HEK293 (cell line): ENCODE measurements around the gene INO80.
A peak's percentile ranks its signal among the peaks of the same experiment; 100 is the strongest.

Experiments used
- CTCF ChIA-PET: fragments of 350-600 bp; formaldehyde crosslinking; extraction: SDS; loops from one replicate; lab custom pipeline; 2021; ENCODE audit warnings: antibody characterized with exemption; lab: Yijun Ruan, JAX
- POLR2A ChIA-PET: fragments of 300-600 bp; formaldehyde crosslinking; extraction: SDS; loops from one replicate; lab custom pipeline; 2020; ENCODE audit warnings: antibody characterized with exemption, inconsistent platforms; lab: Yijun Ruan, JAX
- H3K27ac ChIP-seq: fragments of 200-500 bp; sonication (Bioruptor generic); 2 replicates; pipeline ENCODE4 v1.5.1; 2014; ENCODE audit warnings: low read depth, low read length, control low read depth, inconsistent platforms; ENCODE audit errors: extremely low read depth
- H3K36me3 ChIP-seq, 2 experiments: fragments of 200-500 bp in 1 of 2; sonication (Bioruptor generic) in 1 of 2; 1 replicate in 1 of 2; 2 replicates in 1 of 2; pipeline ENCODE4 v1.5.1; 2014 to 2017; ENCODE audit warnings: inconsistent platforms in 2 of 2, low read length in 2 of 2; ENCODE audit not compliant: control insufficient read depth in 2 of 2, insufficient read depth in 1 of 2
- H3K4me1 ChIP-seq: fragments of 200-500 bp; sonication (Bioruptor generic); 2 replicates; pipeline ENCODE4 v1.5.1; 2014; ENCODE audit warnings: mild to moderate bottlenecking, low read length, inconsistent platforms; ENCODE audit not compliant: control insufficient read depth, insufficient read depth
- H3K4me3 ChIP-seq: 2 replicates; pipeline ENCODE4 v1.5.1; 2011; ENCODE audit warnings: low read depth, mild to moderate bottlenecking, control low read depth, low read length, moderate library complexity
- H3K9me3 ChIP-seq: fragments of 200-500 bp; sonication (Bioruptor generic); 2 replicates; pipeline ENCODE4 v1.5.1; 2014; ENCODE audit warnings: low read depth, low read length, inconsistent platforms; ENCODE audit not compliant: control insufficient read depth, insufficient read depth
- GFI1B ChIP-seq: fragments of 450-650 bp; formaldehyde crosslinking; IDR thresholded peaks from 2 replicates; pipeline ENCODE4 v1.5.1; 2016; ENCODE audit warnings: missing biosample characterization, missing genetic modification characterization
- GLI2 ChIP-seq: fragments of 450-650 bp; formaldehyde crosslinking; IDR thresholded peaks from 2 replicates; pipeline ENCODE4; 2017; ENCODE audit warnings: missing biosample characterization, missing genetic modification characterization, low read depth, borderline replicate concordance
- GLIS2 ChIP-seq: fragments of 450-650 bp; formaldehyde crosslinking; IDR thresholded peaks from 2 replicates; pipeline ENCODE4 v1.5.1; 2016; ENCODE audit warnings: missing biosample characterization, missing genetic modification characterization
- HOXD13 ChIP-seq: sonication (generic); formaldehyde crosslinking; IDR thresholded peaks from 2 replicates; pipeline ENCODE4 v1.8.0; 2022; ENCODE audit warnings: missing genetic modification reagents, borderline replicate concordance
- KLF10 ChIP-seq: fragments of 450-650 bp; IDR thresholded peaks from 2 replicates; pipeline ENCODE4 v1.5.1; 2018; ENCODE audit warnings: missing biosample characterization, mild to moderate bottlenecking, missing genetic modification characterization
- SCRT2 ChIP-seq: fragments of 450-650 bp; formaldehyde crosslinking; IDR thresholded peaks from 2 replicates; pipeline ENCODE4 v1.5.1; 2016; ENCODE audit warnings: missing biosample characterization, missing genetic modification characterization
- ZNF121 ChIP-seq: fragments of 450-650 bp; formaldehyde crosslinking; IDR thresholded peaks from 2 replicates; pipeline ENCODE4 v1.5.1; 2016; ENCODE audit warnings: missing biosample characterization, missing genetic modification characterization
- ZNF16 ChIP-seq: fragments of 450-650 bp; formaldehyde crosslinking; IDR thresholded peaks from 2 replicates; pipeline ENCODE4 v1.5.1; 2016; ENCODE audit warnings: low read depth, missing biosample characterization, missing genetic modification characterization
- ZNF184 ChIP-seq: fragments of 450-650 bp; IDR thresholded peaks from 2 replicates; pipeline ENCODE4 v1.5.1; 2018; ENCODE audit warnings: missing biosample characterization, mild to moderate bottlenecking, missing genetic modification characterization
- ZNF223 ChIP-seq: fragments of 450-650 bp; formaldehyde crosslinking; IDR thresholded peaks from 2 replicates; pipeline ENCODE4 v1.5.1; 2016; ENCODE audit warnings: missing biosample characterization, missing genetic modification characterization
- ZNF23 ChIP-seq: fragments of 450-650 bp; formaldehyde crosslinking; IDR thresholded peaks from 2 replicates; pipeline ENCODE4 v1.5.1; 2016; ENCODE audit warnings: missing biosample characterization, missing genetic modification characterization, borderline replicate concordance
- ZNF324 ChIP-seq: fragments of 450-650 bp; formaldehyde crosslinking; IDR thresholded peaks from 2 replicates; pipeline ENCODE4 v1.5.1; 2016; ENCODE audit warnings: missing biosample characterization, missing genetic modification characterization
- ZNF394 ChIP-seq: fragments of 450-650 bp; formaldehyde crosslinking; IDR thresholded peaks from 2 replicates; pipeline ENCODE4 v1.5.1; 2016; ENCODE audit warnings: missing biosample characterization, missing genetic modification characterization, mild to moderate bottlenecking, moderate library complexity, borderline replicate concordance
- ZNF626 ChIP-seq: fragments of 450-650 bp; sonication (Bioruptor Pico); formaldehyde crosslinking; IDR thresholded peaks from 2 replicates; pipeline ENCODE4 v1.5.1; 2018; ENCODE audit warnings: missing biosample characterization, missing genetic modification characterization, inconsistent platforms
- ZNF701 ChIP-seq: fragments of 450-650 bp; formaldehyde crosslinking; IDR thresholded peaks from 2 replicates; pipeline ENCODE4 v1.5.1; 2016; ENCODE audit warnings: missing biosample characterization, missing genetic modification characterization
- ZNF707 ChIP-seq: fragments of 450-650 bp; formaldehyde crosslinking; IDR thresholded peaks from 2 replicates; pipeline ENCODE4 v1.5.1; 2016; ENCODE audit warnings: missing biosample characterization, missing genetic modification characterization
- ZSCAN30 ChIP-seq: fragments of 450-650 bp; IDR thresholded peaks from 2 replicates; pipeline ENCODE4 v1.5.1; 2018; ENCODE audit warnings: missing biosample characterization, mild to moderate bottlenecking, missing genetic modification characterization, moderate library complexity
- TF ChIP-seq, protein P1 (sequence below): fragments of 450-650 bp; formaldehyde crosslinking; IDR thresholded peaks from 2 replicates; pipeline ENCODE4 v1.5.1; 2017; ENCODE audit warnings: missing biosample characterization, missing genetic modification characterization
- TF ChIP-seq, protein P2 (sequence below): fragments of 450-650 bp; formaldehyde crosslinking; IDR thresholded peaks from 2 replicates; pipeline ENCODE4 v1.5.1; 2016; ENCODE audit warnings: missing biosample characterization, missing genetic modification characterization
- TF ChIP-seq, protein P3 (sequence below): fragments of 450-650 bp; formaldehyde crosslinking; IDR thresholded peaks from 2 replicates; pipeline ENCODE4 v1.5.1; 2016; ENCODE audit warnings: missing biosample characterization, missing genetic modification characterization
- TF ChIP-seq, protein P4 (sequence below): fragments of 450-650 bp; formaldehyde crosslinking; IDR thresholded peaks from 2 replicates; pipeline ENCODE4 v1.5.1; 2016; ENCODE audit warnings: missing biosample characterization, missing genetic modification characterization, low read depth

Gene INO80

DNA sequence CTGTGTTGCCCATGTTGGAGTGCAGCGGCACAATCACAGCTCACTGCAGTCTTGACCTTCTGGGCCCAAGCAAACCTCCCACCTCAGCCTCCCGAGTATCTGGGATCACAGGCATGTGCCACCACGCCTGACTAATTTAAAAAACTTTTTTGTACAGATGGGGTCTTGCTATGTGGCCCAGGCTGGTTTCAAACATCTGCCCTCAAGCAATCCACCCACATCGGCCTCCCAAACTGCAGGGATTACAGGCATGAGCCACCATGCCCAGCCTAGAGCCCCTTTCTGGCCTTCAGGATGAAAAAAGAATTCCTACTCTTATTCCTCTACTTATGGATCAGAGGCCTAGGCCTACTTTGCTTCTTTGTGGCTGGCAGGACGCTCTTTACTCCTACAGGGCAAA lies 123.3 kb downstream of the INO80 start:
- Histone ChIP-seq H3K36me3 (peaks cover 0 to 56% of the 10 kb centered on the region in 2 experiments; a peak in 2 of 3 replicates), H3K27ac (no peak overlapping the region), H3K4me3 (no peak overlapping the region), H3K4me1 (no peaks in the 10 kb centered on the region), H3K9me3 (no peaks in the 10 kb centered on the region)
- ChIA-PET CTCF (interaction anchor here (0.6 to 1.0 kb wide), 3 partner anchors 44 to 87 kb away, joined by 3 to 4 read pairs (median 4); no protein-coding TSS in a partner anchor), POLR2A (interaction anchor here (0.5 to 1.2 kb wide), 2 partner anchors 40 to 62 kb away, joined by 3 read pairs; partner anchors contain the start of gene CHAC1)
- no peak for TF ChIP-seq ZNF184 (tag by site-specific recombination)
- no peak for TF ChIP-seq GLI2 (tag by site-specific recombination)
- TF ChIP-seq ZNF324 (tag by site-specific recombination): no peak
- TF ChIP-seq, protein P1, sequence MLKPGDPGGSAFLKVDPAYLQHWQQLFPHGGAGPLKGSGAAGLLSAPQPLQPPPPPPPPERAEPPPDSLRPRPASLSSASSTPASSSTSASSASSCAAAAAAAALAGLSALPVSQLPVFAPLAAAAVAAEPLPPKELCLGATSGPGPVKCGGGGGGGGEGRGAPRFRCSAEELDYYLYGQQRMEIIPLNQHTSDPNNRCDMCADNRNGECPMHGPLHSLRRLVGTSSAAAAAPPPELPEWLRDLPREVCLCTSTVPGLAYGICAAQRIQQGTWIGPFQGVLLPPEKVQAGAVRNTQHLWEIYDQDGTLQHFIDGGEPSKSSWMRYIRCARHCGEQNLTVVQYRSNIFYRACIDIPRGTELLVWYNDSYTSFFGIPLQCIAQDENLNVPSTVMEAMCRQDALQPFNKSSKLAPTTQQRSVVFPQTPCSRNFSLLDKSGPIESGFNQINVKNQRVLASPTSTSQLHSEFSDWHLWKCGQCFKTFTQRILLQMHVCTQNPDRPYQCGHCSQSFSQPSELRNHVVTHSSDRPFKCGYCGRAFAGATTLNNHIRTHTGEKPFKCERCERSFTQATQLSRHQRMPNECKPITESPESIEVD (tag by site-specific recombination): no peak
- no peak for TF ChIP-seq ZNF23 (tag by site-specific recombination)
- TF ChIP-seq ZNF121 (tag by site-specific recombination): 0 out of 2 replicates have a peak, but pooled peaks have one; percentile 29

DNA sequence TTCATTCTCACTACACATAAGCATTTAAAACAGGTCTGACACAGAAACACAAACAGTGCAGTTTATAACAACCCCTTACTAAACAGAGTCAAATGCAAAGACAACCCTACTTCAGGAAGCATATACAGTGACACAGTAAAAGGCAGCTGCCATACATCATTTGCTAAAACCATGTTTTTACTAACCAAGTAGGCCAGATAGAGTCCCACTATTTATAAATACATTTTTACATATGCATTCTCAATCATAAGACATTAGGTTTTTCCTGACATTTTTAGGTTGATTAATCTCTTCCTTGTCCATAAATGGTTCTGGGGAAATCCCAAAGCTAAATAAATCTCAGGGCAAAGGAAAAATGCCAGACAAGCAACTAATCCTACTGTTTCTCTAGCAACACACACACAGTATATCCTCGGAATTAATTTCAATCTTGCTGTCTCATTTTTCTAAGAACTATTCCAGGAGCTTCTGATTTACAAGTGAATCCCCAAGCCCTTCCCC lies 123.8 kb downstream of the INO80 start:
- CTCF ChIA-PET: interaction anchor here (0.6 to 1.0 kb wide), 2 partner anchors 44 to 51 kb away, joined by 3 to 4 read pairs; no protein-coding TSS in a partner anchor
- peaks cover 0 to 57% of the 10 kb centered on the region in 2 experiments; a peak in 2 of 3 replicates for H3K36me3 ChIP-seq
- TF ChIP-seq HOXD13 (CRISPR knock-in tag) (no peak), ZNF707 (tag by site-specific recombination) (no peak), GLIS2 (tag by site-specific recombination) (no peak), SCRT2 (no peak), ZSCAN30 (tag by site-specific recombination) (no peak), ZNF223 (tag by site-specific recombination) (no peak), KLF10 (tag by site-specific recombination) (no peak), ZNF16 (no peak), ZNF394 (tag by site-specific recombination) (no peak), ZNF701 (tag by site-specific recombination) (no peak), GFI1B (tag by site-specific recombination) (no peak), ZNF626 (tag by site-specific recombination) (no peak)
- TF ChIP-seq, protein P2, sequence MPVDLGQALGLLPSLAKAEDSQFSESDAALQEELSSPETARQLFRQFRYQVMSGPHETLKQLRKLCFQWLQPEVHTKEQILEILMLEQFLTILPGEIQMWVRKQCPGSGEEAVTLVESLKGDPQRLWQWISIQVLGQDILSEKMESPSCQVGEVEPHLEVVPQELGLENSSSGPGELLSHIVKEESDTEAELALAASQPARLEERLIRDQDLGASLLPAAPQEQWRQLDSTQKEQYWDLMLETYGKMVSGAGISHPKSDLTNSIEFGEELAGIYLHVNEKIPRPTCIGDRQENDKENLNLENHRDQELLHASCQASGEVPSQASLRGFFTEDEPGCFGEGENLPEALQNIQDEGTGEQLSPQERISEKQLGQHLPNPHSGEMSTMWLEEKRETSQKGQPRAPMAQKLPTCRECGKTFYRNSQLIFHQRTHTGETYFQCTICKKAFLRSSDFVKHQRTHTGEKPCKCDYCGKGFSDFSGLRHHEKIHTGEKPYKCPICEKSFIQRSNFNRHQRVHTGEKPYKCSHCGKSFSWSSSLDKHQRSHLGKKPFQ (tag by site-specific recombination): no peak
- TF ChIP-seq, protein P3, sequence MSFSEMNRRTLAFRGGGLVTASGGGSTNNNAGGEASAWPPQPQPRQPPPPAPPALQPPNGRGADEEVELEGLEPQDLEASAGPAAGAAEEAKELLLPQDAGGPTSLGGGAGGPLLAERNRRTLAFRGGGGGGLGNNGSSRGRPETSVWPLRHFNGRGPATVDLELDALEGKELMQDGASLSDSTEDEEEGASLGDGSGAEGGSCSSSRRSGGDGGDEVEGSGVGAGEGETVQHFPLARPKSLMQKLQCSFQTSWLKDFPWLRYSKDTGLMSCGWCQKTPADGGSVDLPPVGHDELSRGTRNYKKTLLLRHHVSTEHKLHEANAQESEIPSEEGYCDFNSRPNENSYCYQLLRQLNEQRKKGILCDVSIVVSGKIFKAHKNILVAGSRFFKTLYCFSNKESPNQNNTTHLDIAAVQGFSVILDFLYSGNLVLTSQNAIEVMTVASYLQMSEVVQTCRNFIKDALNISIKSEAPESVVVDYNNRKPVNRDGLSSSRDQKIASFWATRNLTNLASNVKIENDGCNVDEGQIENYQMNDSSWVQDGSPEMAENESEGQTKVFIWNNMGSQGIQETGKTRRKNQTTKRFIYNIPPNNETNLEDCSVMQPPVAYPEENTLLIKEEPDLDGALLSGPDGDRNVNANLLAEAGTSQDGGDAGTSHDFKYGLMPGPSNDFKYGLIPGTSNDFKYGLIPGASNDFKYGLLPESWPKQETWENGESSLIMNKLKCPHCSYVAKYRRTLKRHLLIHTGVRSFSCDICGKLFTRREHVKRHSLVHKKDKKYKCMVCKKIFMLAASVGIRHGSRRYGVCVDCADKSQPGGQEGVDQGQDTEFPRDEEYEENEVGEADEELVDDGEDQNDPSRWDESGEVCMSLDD (tag by site-specific recombination): no peak
- TF ChIP-seq, protein P4, sequence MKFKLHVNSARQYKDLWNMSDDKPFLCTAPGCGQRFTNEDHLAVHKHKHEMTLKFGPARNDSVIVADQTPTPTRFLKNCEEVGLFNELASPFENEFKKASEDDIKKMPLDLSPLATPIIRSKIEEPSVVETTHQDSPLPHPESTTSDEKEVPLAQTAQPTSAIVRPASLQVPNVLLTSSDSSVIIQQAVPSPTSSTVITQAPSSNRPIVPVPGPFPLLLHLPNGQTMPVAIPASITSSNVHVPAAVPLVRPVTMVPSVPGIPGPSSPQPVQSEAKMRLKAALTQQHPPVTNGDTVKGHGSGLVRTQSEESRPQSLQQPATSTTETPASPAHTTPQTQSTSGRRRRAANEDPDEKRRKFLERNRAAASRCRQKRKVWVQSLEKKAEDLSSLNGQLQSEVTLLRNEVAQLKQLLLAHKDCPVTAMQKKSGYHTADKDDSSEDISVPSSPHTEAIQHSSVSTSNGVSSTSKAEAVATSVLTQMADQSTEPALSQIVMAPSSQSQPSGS: no peak
- TF ChIP-seq, all 188 proteins: peak for 0
- Histone ChIP-seq H3K4me1 (no peaks in the 10 kb centered on the region), H3K27ac (no peak overlapping the region), H3K9me3 (no peaks in the 10 kb centered on the region), H3K4me3 (no peak overlapping the region)
- POLR2A ChIA-PET: interaction anchor here (0.5 to 1.2 kb wide), 3 partner anchors 36 to 62 kb away, joined by 3 read pairs; partner anchors contain the start of gene CHAC1
